ENCODE measurements around the gene UBAP1L. TPM values are rescaled to one million over a fixed set of nuclear protein-coding genes. Genes with fewer than 3 reads are reported as not detected.

Gene UBAP1L
- total RNA-seq (2021) (2.5 and 3.1 TPM in 2 replicates), Bru-seq, nascent RNA (percentile 57 among the genes with signal in this experiment), BruChase-seq, experiment 1, labeled RNA remaining after a 2-hour chase (percentile 76 among the genes with signal in this experiment), BruChase-seq, experiment 2, labeled RNA remaining after a 6-hour chase (percentile 73 among the genes with signal in this experiment)
- long read RNA-seq, partial matches to known transcripts = 0 of 1 reads
- long read RNA-seq, other reads (novel, unspliced or antisense) = 1 of 1 reads

- no TSS peak for BruUV-seq (replicated peaks)
- DNase-seq = no peak
- Histone ChIP-seq H3K9me3 (ENCODE audit: insufficient read depth, low read depth) (no peaks in the 10 kb centered on the region), H3K4me3 (no peak within 1 kb of the TSS), H3K27ac (no peak within 1 kb of the TSS), H2AFZ (no peak within 1 kb of the TSS), H4K20me1 (ENCODE audit: insufficient read depth) (no peaks in the 10 kb centered on the region), H3K4me1 (replicated peaks; ENCODE audit: insufficient read depth) (no peaks in the 10 kb centered on the region), H3F3A (ENCODE audit: insufficient read depth, low read depth) (no peaks in the 10 kb centered on the region), H3K27me3 (ENCODE audit: insufficient read depth, low read depth) (no peaks in the 10 kb centered on the region), H3K9me2 (ENCODE audit: insufficient read depth) (no peaks in the 10 kb centered on the region), H3K36me3 (ENCODE audit: low read depth) (no peaks in the 10 kb centered on the region; the same call in 1 of the 2 replicates), H3K79me2 (ENCODE audit: low read depth) (no peaks in the 10 kb centered on the region), H3K4me2 (no peak within 1 kb of the TSS)
- ChIA-PET CTCF (no interaction called here), POLR2A (ENCODE audit: unreplicated experiment) (no interaction called here)
- intact Hi-C loops (cut with micrococcal nuclease; ENCODE audit: unreplicated experiment) = no loop called here
- no peak for TF ChIP-seq EZH2 (IDR thresholded peaks at IDR 0.05; ENCODE audit: low read depth)
- TF ChIP-seq CTCF (conservative IDR thresholded peaks at IDR 0.05) = no peak
These were observed at the start of gene UBAP1L for GRCh38 chr15:65115086-65115485. TSS of gene UBAP1L (minus strand) at chr15:65115200. CDS start at chr15:65106215, 8,985 bp downstream.

- H3K4me3 ChIP-seq = no peak overlapping the region
- H3K9me2 ChIP-seq (ENCODE audit: insufficient read depth) = no peaks in the 10 kb centered on the region
- no peaks in the 10 kb centered on the region for H3F3A ChIP-seq (ENCODE audit: insufficient read depth, low read depth)
- no peak overlapping the region for H3K4me2 ChIP-seq
- no peaks in the 10 kb centered on the region for H3K4me1 ChIP-seq (replicated peaks; ENCODE audit: insufficient read depth)
- H3K36me3 ChIP-seq (ENCODE audit: low read depth) = no peaks in the 10 kb centered on the region
- peaks cover 4% of the 10 kb centered on the region; the same call in 1 of the 2 replicates for H4K20me1 ChIP-seq (ENCODE audit: insufficient read depth)
- TF ChIP-seq CTCF (conservative IDR thresholded peaks at IDR 0.05) = no peak
- no peak for TF ChIP-seq EZH2 (IDR thresholded peaks at IDR 0.05; ENCODE audit: low read depth)
- H3K9me3 ChIP-seq (ENCODE audit: insufficient read depth, low read depth) = no peaks in the 10 kb centered on the region
- H3K27me3 ChIP-seq (ENCODE audit: insufficient read depth, low read depth) = no peaks in the 10 kb centered on the region
- H3K79me2 ChIP-seq (ENCODE audit: low read depth) = no peaks in the 10 kb centered on the region
- intact Hi-C loops (cut with micrococcal nuclease; ENCODE audit: unreplicated experiment) = no loop called here
- ChIA-PET POLR2A (ENCODE audit: unreplicated experiment) (interaction anchor here (0.6 to 1.1 kb wide), 3 partner anchors 44 to 141 kb away, joined by 3 to 8 read pairs (median 3); partner anchors contain the start of gene RNU5B-1), CTCF (no interaction called here)
- BruUV-seq (replicated peaks) = no TSS peak
- no peak for DNase-seq
- H2AFZ ChIP-seq = no peak overlapping the region
- H3K27ac ChIP-seq = no peak overlapping the region
These were observed 49.1 kb upstream of the UBAP1L start for GRCh38 chr15:65164139-65164538.

GRCh38 chr15:65163041-65163440 lies 48.0 kb upstream of the UBAP1L start:
- H4K20me1 ChIP-seq (ENCODE audit: insufficient read depth) = peaks cover 4% of the 10 kb centered on the region; the same call in 1 of the 2 replicates
- no peaks in the 10 kb centered on the region for H3K79me2 ChIP-seq (ENCODE audit: low read depth)
- intact Hi-C loops (cut with micrococcal nuclease; ENCODE audit: unreplicated experiment) = no loop called here
- no peaks in the 10 kb centered on the region for H3K9me3 ChIP-seq (ENCODE audit: insufficient read depth, low read depth)
- H3K4me1 ChIP-seq (replicated peaks; ENCODE audit: insufficient read depth) = no peaks in the 10 kb centered on the region
- no TSS peak for BruUV-seq (replicated peaks)
- no peak overlapping the region for H2AFZ ChIP-seq
- no peaks in the 10 kb centered on the region for H3K9me2 ChIP-seq (ENCODE audit: insufficient read depth)
- H3F3A ChIP-seq (ENCODE audit: insufficient read depth, low read depth) = no peaks in the 10 kb centered on the region
- no peaks in the 10 kb centered on the region for H3K36me3 ChIP-seq (ENCODE audit: low read depth)
- ChIA-PET POLR2A (ENCODE audit: unreplicated experiment) (no interaction called here), CTCF (no interaction called here)
- no peak overlapping the region for H3K27ac ChIP-seq
- TF ChIP-seq CTCF (conservative IDR thresholded peaks at IDR 0.05) (no peak), EZH2 (IDR thresholded peaks at IDR 0.05; ENCODE audit: low read depth) (no peak)
- no peaks in the 10 kb centered on the region for H3K27me3 ChIP-seq (ENCODE audit: insufficient read depth, low read depth)
- H3K4me3 ChIP-seq = no peak overlapping the region
- DNase-seq = no peak
- H3K4me2 ChIP-seq = no peak overlapping the region
